Sigmoid colon (tissue), 7 donors: ENCODE data around the gene MEGF8. TPM values are rescaled to one million over a fixed set of nuclear protein-coding genes. Genes with fewer than 3 reads are reported as not detected.
A peak's percentile ranks its signal among the peaks of the same experiment; 100 is the strongest.

Source experiments
- DNase-seq: peaks from one replicate; pipeline ENCODE4 v3.0.0-alpha.2; 2019
- H3K27ac ChIP-seq, 4 donors: fragments of 200-600 bp; sonication (generic); one replicate each; pipeline ENCODE4 v1.5.1; 2016 to 2019; ENCODE audit warnings: mild to moderate bottlenecking in 1 of 4
- H3K27me3 ChIP-seq, 3 donors: fragments of 200-600 bp; sonication (generic); one replicate each; pipeline ENCODE4 v1.5.1; 2019; ENCODE audit warnings: mild to moderate bottlenecking in 1 of 3
- H3K36me3 ChIP-seq, 4 donors: fragments of 200-600 bp; sonication (generic); one replicate each; pipeline ENCODE4 v1.5.1; 2016 to 2019
- H3K4me1 ChIP-seq, 4 donors: fragments of 200-600 bp; sonication (generic); one replicate each; pipeline ENCODE4 v1.5.1; 2017 to 2019
- H3K4me3 ChIP-seq, 4 donors: fragments of 200-600 bp; sonication (generic); one replicate each; pipeline ENCODE4 v1.5.1; 2017 to 2019; ENCODE audit warnings: mild to moderate bottlenecking in 2 of 4, moderate library complexity in 1 of 4
- H3K9me3 ChIP-seq, 4 donors: fragments of 200-600 bp in 3 of 4; sonication (generic) in 3 of 4; one replicate each; pipeline versions ENCODE4 v1.5.1 to v1.6.1; 2013 to 2019
- CTCF ChIP-seq, 4 experiments: fragments of 450-650 bp in 3 of 4; fragments of 200-600 bp in 1 of 4; IDR thresholded peaks; one replicate each; pipeline ENCODE4 v1.5.1; 2016 to 2019; ENCODE audit warnings: antibody characterized with exemption in 4 of 4, mild to moderate bottlenecking in 3 of 4, moderate library complexity in 2 of 4
- EP300 ChIP-seq, 4 donors: sonication (generic); formaldehyde crosslinking; IDR thresholded peaks; one replicate each; pipeline ENCODE4 v1.6.1; 2017; ENCODE audit warnings: antibody characterized with exemption in 4 of 4
- POLR2A ChIP-seq, 2 donors: fragments of 450-650 bp; IDR thresholded peaks; one replicate each; pipeline ENCODE4 v1.6.1; 2016; ENCODE audit warnings: antibody characterized with exemption in 2 of 2, mild to moderate bottlenecking in 2 of 2, moderate library complexity in 2 of 2
- POLR2AphosphoS5 ChIP-seq, 4 donors: sonication (generic); formaldehyde crosslinking; IDR thresholded peaks; one replicate each; pipeline ENCODE4 v1.6.1; 2017; ENCODE audit warnings: antibody characterized with exemption in 4 of 4
- WGBS, 2 donors: extraction: QIAGEN DNeasy Blood & Tissue Kit; methylation state at CpG; one replicate each; pipeline ENCODE4 v1.1.7; 2013; 5-methylcytosine and 5-hydroxymethylcytosine counted together
- intact Hi-C: fragments of 100-400 bp; cut with DNase I; formaldehyde crosslinking; loops from one replicate; pipeline ENCODE4 v1.15.1; 2023
- polyA plus RNA-seq, 3 donors: library from polyadenylated mRNA; stranded (reverse); fragments of 200-250 nt; gene quantifications; one replicate each; pipeline ENCODE4 v1.2.3, GENCODE V29; 2013
- total RNA-seq, 4 donors: library from RNA; depleted of rRNA; stranded (reverse); fragments of >200 nt; gene quantifications; one replicate each; pipeline ENCODE4 v1.1.0, GENCODE V29; 2016
- donor health status: healthy with polysubstance abuse.
- donor health status: Bipolar disorder and iron deficiency.
- donor health status: healthy.

The MEGF8 gene
- total and polyA plus RNA-seq, 7 donors: 1.8 to 21.6 (median 5.9) TPM

DNA sequence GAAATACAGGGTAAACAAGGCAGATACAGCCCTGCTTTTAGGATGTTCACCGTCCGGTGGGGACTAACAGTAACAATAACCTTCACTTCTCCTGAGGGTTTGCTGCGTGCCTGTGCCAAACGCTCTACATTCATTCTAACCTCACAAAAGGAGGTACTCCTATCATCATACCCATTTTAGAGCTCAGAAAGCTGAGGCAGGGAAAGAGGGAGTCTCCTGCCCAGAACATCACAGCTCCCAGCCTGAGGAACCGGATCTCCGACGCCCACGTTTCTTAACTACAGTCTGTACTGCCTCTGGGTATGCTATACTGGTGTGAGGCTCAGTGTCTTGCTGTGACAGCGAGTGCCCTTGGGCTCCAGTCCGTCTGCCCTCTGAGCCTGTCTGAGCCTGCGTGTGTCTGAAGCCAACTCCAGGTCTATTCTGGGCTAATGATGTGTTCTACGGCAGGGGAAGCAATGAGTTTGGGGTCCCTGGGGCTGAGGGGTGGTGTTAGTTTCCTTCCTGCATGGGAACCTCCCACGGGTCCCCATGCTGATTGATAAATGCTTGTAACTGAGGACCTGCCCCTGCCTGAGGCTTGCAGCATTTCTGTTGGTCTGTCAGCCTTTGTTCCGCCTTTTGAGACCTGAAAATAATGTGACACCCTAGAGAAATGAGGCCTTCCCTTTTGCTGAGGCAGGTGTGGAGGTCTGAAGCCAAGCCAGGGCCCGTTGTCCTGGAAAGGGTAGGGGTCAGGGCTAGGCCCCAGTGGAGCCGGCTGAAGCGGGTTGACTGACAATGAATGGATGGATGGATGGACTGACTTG, 96.9 kb downstream of the MEGF8 start:
- intact Hi-C loops: no loop called here
- Histone ChIP-seq H3K27me3 (no peaks in the 10 kb centered on the region), H3K36me3 (no peaks in the 10 kb centered on the region), H3K9me3 (no peaks in the 10 kb centered on the region), H3K4me3 (peak overlapping the region in 3 of 4 donors; percentile 53 to 64 (median 57)), H3K27ac (peak overlapping the region in 3 of 4 donors; percentile 64 to 68 (median 65)), H3K4me1 (peaks cover 0 to 28% (median 25%) of the 10 kb centered on the region in 4 donors)
- DNase-seq: peak; percentile 60
- WGBS, 2 donors: 57 to 67% methylated on average over 17 of the region's 17 CpGs
- TF ChIP-seq EP300 (IDR thresholded peaks at IDR 0.05): no peak
- TF ChIP-seq POLR2AphosphoS5 (IDR thresholded peaks at IDR 0.05): no peak
- TF ChIP-seq POLR2A (IDR thresholded peaks at IDR 0.05): no peak
- no peak for TF ChIP-seq CTCF (IDR thresholded peaks at IDR 0.05)

GRCh38 chr19:42422901-42423461, 97.5 kb downstream of the MEGF8 start:
- Histone ChIP-seq H3K27me3 (no peaks in the 10 kb centered on the region), H3K27ac (peak overlapping the region; percentile 56 to 68 (median 64)), H3K36me3 (no peaks in the 10 kb centered on the region), H3K9me3 (no peaks in the 10 kb centered on the region), H3K4me1 (peaks cover 0 to 34% (median 30%) of the 10 kb centered on the region in 4 donors), H3K4me3 (peak overlapping the region; percentile 28 to 64 (median 55))
- no peak for DNase-seq
- intact Hi-C loops: no loop called here
- 1% methylated on average over 38 of the region's 38 CpGs for WGBS, 2 donors
- no peak for TF ChIP-seq CTCF (IDR thresholded peaks at IDR 0.05)

DNA sequence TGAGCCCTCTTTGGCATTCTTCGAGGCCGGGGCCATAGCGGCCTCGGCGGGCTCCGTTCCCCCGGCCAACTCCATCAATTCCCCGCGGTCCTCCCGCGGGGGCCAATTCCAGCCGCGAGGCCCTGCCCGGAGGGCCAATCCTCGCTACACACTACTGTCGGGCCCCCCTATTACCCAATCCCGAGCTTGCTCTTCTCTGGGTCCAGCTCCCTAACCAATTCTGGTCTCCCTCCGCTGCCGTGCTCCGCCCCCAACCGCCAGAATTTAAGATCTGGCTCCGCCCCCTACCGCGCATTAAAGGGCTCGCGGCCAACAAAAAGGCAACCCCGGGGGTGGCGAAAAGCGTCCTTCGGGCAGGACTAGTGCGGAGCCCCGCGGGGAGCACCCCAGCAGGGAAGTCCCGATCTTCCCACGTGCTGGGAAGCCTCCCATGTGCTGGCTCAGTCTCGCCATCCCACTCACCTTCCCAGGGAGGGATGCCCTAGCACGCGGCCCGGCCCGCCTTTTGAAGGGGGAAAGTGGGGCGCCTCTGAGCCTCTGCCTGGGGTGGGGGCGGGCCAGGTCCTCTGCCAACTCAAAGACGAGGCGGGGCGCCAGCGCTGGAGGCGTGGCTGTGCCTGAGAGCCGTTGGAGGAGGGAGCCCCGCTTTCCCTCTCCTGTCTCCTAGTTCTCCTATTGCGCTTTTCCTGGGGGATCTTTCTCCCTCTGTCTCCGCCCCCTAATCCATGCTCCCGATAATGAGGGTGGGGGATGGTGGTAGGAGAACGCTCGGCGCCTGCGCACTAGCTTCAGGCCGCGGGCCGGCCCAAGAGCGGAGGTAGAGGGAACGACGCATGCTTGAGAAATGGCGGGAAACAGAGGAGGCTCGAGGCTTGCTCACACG, 98.3 kb downstream of the MEGF8 start:
- WGBS, 2 donors: 5 to 11% methylated on average over 65 of the region's 65 CpGs
- peak; percentile 92 for DNase-seq
- peaks cover 0 to 34% (median 30%) of the 10 kb centered on the region in 4 donors for H3K4me1 ChIP-seq
- H3K4me3 ChIP-seq: peak overlapping the region; percentile 28 to 64 (median 55)
- peak in 1 of 2 donors; percentile 15 for TF ChIP-seq POLR2A (IDR thresholded peaks at IDR 0.05)
- peak in 3 of 4 donors; percentile 46 to 64 (median 48) for TF ChIP-seq POLR2AphosphoS5 (IDR thresholded peaks at IDR 0.05)
- TF ChIP-seq CTCF (IDR thresholded peaks at IDR 0.05): peak in 1 of 4 experiments; percentile 7
- no peak for TF ChIP-seq EP300 (IDR thresholded peaks at IDR 0.05)
- H3K27ac ChIP-seq: peak overlapping the region; percentile 56 to 68 (median 64)
- no peaks in the 10 kb centered on the region for H3K27me3 ChIP-seq
- no peaks in the 10 kb centered on the region for H3K36me3 ChIP-seq
- H3K9me3 ChIP-seq: no peaks in the 10 kb centered on the region
- intact Hi-C loops: no loop called here

GRCh38 chr19:42424345-42424707, 98.9 kb downstream of the MEGF8 start:
- no peak for TF ChIP-seq EP300 (IDR thresholded peaks at IDR 0.05)
- TF ChIP-seq POLR2AphosphoS5 (IDR thresholded peaks at IDR 0.05): no peak
- Histone ChIP-seq H3K9me3 (no peaks in the 10 kb centered on the region), H3K27ac (peak overlapping the region in 2 of 4 donors; percentile 64 to 68), H3K36me3 (no peaks in the 10 kb centered on the region), H3K4me3 (peak overlapping the region in 3 of 4 donors; percentile 53 to 64 (median 57)), H3K4me1 (peaks cover 0 to 34% (median 30%) of the 10 kb centered on the region in 4 donors), H3K27me3 (no peaks in the 10 kb centered on the region)
- 72 to 79% methylated on average over 15 of the region's 15 CpGs for WGBS, 2 donors
- DNase-seq: no peak
- intact Hi-C loops: no loop called here
